ENCODE data around the gene OST4. TPM values are rescaled to one million over a fixed set of nuclear protein-coding genes. Genes with fewer than 3 reads are reported as not detected.

Gene OST4
- total RNA-seq, 1 donor from 2014 or later: 158 TPM

GRCh38 chr2:27089111-27089954 is 17.9 kb upstream of the OST4 start:
- no peak overlapping the region for H3K27ac ChIP-seq
- H3K4me1 ChIP-seq: peaks cover 4 to 18% of the 10 kb centered on the region in 2 donors
- H3K36me3 ChIP-seq: no peaks in the 10 kb centered on the region
- intact Hi-C loops (cut with DNase I): loop anchor here (5.0 kb wide), 1 partner anchor 43 kb away; the partner anchor contains the start of gene PREB
- no peaks in the 10 kb centered on the region for H3K9me3 ChIP-seq
- no peak overlapping the region for H3K4me3 ChIP-seq
- no peak for DNase-seq (ENCODE audit: low spot score in 2 of 2)
- H3K27me3 ChIP-seq: no peaks in the 10 kb centered on the region
- TF ChIP-seq CTCF (IDR thresholded peaks at IDR 0.05): no peak

GRCh38 chr2:27088634-27089033 is 17.2 kb upstream of the OST4 start:
- no peak for DNase-seq (ENCODE audit: low spot score in 2 of 2)
- no peak overlapping the region for H3K4me3 ChIP-seq
- H3K9me3 ChIP-seq: no peaks in the 10 kb centered on the region
- H3K4me1 ChIP-seq: peaks cover 4 to 18% of the 10 kb centered on the region in 2 donors
- no peak overlapping the region for H3K27ac ChIP-seq
- TF ChIP-seq CTCF (IDR thresholded peaks at IDR 0.05): no peak
- intact Hi-C loops (cut with DNase I): loop anchor here (5.0 kb wide), 1 partner anchor 44 kb away; the partner anchor contains the start of gene PREB
- no peaks in the 10 kb centered on the region for H3K36me3 ChIP-seq
- no peaks in the 10 kb centered on the region for H3K27me3 ChIP-seq

GRCh38 chr2:27087823-27088410 is 16.5 kb upstream of the OST4 start:
- TF ChIP-seq CTCF (IDR thresholded peaks at IDR 0.05): no peak
- no peak for DNase-seq (ENCODE audit: low spot score in 2 of 2)
- peaks cover 4 to 7% of the 10 kb centered on the region in 2 donors for H3K36me3 ChIP-seq
- H3K4me1 ChIP-seq: peaks cover 4 to 18% of the 10 kb centered on the region in 2 donors
- H3K9me3 ChIP-seq: no peaks in the 10 kb centered on the region
- no peak overlapping the region for H3K4me3 ChIP-seq
- intact Hi-C loops (cut with DNase I): loop anchor here (2.0 to 5.0 kb wide), 2 partner anchors 44 to 125 kb away; partner anchors contain the start of genes ATRAID, PREB and SLC5A6
- no peak overlapping the region for H3K27ac ChIP-seq
- H3K27me3 ChIP-seq: no peaks in the 10 kb centered on the region

- TF ChIP-seq CTCF (IDR thresholded peaks at IDR 0.05): no peak
- H3K4me1 ChIP-seq: peaks cover 4 to 22% of the 10 kb centered on the region in 2 donors
- H3K27me3 ChIP-seq: no peaks in the 10 kb centered on the region
- peaks cover 11 to 16% of the 10 kb centered on the region in 2 donors for H3K36me3 ChIP-seq
- no peaks in the 10 kb centered on the region for H3K9me3 ChIP-seq
- peak within 1 kb of the TSS; percentile 61 to 66 for H3K4me3 ChIP-seq
- intact Hi-C loops (cut with DNase I): loop anchor here (1.0 to 5.0 kb wide), 5 partner anchors 16 to 126 kb away; partner anchors contain the start of genes ATRAID, OST4, PREB and SLC5A6
- H3K27ac ChIP-seq: peak within 1 kb of the TSS; percentile 81 to 87
- peak in 1 of 2 donors; percentile 74 for DNase-seq (ENCODE audit: low spot score in 2 of 2)
Observed at GRCh38 chr2:27086724-27087593, 15.5 kb upstream of the OST4 start, which contains the start of gene KHK. Gene KHK (plus strand): TSS chr2:27086772. CDS start chr2:27087260, 488 bp downstream.

Measured in ascending aorta (tissue), 2 donors.